Astrocyte of the cerebellum (primary cell): Measurements from ENCODE around the gene ESRRA.
A peak's percentile ranks its signal among the peaks of the same experiment; 100 is the strongest.

Experiments
- DNase-seq: peaks from one replicate; pipeline ENCODE4 v3.0.0-alpha.2; 2011; ENCODE audit warnings: low read depth
- H3K4me3 ChIP-seq: 2 replicates; pipeline ENCODE4 v1.5.1; 2011; ENCODE audit warnings: mild to moderate bottlenecking, low read depth, low read length, moderate library complexity
- in situ Hi-C: cut with HindIII; loops from 2 replicates; pipeline ENCODE4 v1.10.0; 2017; ENCODE audit warnings: low sequenced_read_pairs
- TF ChIP-seq, protein P1 (sequence below): IDR thresholded peaks from 2 replicates; pipeline ENCODE4 v1.5.1; 2012; ENCODE audit warnings: low read length, low read depth, moderate library complexity, mild to moderate bottlenecking; ENCODE audit errors: missing control alignments

The ESRRA gene

DNA sequence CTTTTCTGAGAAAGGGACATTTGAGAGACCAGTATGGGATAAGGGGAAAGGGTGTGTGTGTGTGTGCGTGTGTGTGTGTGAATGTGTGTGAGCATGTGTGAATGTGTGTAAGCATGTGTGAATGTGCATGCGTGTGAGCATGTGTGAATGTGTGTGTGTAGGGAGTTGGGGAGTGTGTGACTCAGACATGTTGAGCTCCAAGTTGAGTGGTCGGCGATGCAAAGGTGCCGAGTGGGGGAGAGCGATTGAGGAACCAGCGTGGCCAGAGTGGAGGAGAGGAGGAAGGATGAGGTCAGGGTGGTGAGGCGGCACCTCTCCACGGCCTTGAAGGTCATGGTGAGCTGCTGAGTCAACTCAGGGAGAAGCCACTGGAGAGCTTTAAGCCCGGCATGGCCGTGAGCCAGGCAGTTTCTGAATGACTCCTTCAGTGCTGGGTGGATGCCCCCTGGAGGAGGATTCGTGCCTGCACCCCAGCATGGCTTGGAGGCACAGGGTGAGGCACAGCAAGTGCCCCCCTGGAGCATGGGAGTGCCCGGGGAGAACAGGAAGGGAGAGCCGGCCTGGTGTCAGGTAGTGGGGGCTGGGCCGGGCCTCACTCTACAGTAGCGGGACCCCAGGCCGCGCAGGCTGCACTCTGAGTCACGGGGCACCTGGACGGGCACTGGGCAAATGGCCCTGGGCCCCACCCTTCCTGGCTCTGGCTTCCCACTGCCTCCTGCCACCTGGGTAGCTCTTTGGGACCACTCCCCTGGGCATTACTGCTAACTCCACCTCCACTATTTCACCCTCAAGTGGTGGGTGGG lies 26.4 kb downstream of the ESRRA start:
- TF ChIP-seq, protein P1, sequence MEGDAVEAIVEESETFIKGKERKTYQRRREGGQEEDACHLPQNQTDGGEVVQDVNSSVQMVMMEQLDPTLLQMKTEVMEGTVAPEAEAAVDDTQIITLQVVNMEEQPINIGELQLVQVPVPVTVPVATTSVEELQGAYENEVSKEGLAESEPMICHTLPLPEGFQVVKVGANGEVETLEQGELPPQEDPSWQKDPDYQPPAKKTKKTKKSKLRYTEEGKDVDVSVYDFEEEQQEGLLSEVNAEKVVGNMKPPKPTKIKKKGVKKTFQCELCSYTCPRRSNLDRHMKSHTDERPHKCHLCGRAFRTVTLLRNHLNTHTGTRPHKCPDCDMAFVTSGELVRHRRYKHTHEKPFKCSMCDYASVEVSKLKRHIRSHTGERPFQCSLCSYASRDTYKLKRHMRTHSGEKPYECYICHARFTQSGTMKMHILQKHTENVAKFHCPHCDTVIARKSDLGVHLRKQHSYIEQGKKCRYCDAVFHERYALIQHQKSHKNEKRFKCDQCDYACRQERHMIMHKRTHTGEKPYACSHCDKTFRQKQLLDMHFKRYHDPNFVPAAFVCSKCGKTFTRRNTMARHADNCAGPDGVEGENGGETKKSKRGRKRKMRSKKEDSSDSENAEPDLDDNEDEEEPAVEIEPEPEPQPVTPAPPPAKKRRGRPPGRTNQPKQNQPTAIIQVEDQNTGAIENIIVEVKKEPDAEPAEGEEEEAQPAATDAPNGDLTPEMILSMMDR = peak; percentile 64
- peak; percentile 37 for DNase-seq
- no peak overlapping the region for H3K4me3 ChIP-seq
- in situ Hi-C loops = no loop called here

GRCh38 chr11:64333556-64333955 lies 28.2 kb downstream of the ESRRA start:
- TF ChIP-seq, protein P1 = no peak
- no peak for DNase-seq
- no peak overlapping the region for H3K4me3 ChIP-seq
- in situ Hi-C loops = no loop called here

DNA sequence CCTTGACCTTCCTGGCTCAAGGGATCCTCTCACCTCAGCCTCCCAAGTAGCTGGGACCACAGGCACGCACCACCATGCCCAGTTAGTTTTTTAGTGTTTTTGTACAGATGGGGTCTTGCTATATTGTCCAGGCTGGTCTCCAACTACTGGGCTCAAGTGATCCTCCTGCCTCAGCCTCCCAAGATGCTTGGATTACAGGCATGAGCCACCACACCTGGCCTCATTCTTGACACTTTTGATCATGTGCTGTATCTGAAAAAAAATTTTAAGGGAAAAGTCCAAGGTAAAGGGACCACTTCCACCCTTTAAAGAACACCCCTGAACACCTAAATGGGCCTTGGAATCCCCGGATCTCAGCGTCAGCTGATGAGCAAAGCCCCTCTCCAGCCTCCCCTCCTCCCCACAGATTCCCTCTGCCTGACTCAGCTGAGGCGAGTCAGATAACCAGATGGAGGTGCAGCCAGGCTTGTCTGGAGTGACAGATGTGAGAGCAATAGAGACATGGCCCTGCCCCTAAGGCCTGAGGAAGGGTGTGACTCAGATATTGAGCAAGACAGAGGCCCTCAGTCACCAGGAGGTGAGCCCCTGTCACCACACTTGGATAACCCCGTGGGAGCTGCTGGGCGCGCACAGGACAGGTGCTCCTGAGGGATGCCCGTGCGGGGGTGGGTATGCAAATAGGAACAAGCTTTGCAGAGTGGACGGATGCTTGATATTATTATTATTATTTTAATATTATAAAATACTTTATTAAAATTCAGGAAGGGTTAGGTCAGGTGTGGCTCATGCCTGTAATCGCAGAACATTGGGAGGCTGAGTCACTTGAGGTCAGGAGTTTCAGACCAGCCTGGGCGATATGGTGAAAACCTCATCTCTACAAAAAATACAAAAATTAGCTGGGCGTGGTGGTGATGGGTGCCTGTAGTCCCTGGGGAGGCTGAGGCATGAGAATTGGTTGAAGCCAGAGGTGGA lies 29.7 kb downstream of the ESRRA start:
- in situ Hi-C loops = no loop called here
- TF ChIP-seq, protein P1 = no peak
- peak; percentile 48 for DNase-seq
- H3K4me3 ChIP-seq = no peak overlapping the region

- in situ Hi-C loops = no loop called here
- DNase-seq = no peak
- H3K4me3 ChIP-seq = no peak overlapping the region
- TF ChIP-seq, protein P1 = no peak
Observed at GRCh38 chr11:64337538-64338249, 32.4 kb downstream of the ESRRA start.

- H3K4me3 ChIP-seq = no peak overlapping the region
- DNase-seq = no peak
- in situ Hi-C loops = no loop called here
- TF ChIP-seq, protein P1 = no peak
Observed at GRCh38 chr11:64338716-64339115, 33.4 kb downstream of the ESRRA start.

GRCh38 chr11:64339286-64339685 lies 34.0 kb downstream of the ESRRA start:
- DNase-seq = no peak
- in situ Hi-C loops = no loop called here
- TF ChIP-seq, protein P1 = no peak
- no peak overlapping the region for H3K4me3 ChIP-seq
